ENCODE measurements around the gene MINDY1.

DNA sequence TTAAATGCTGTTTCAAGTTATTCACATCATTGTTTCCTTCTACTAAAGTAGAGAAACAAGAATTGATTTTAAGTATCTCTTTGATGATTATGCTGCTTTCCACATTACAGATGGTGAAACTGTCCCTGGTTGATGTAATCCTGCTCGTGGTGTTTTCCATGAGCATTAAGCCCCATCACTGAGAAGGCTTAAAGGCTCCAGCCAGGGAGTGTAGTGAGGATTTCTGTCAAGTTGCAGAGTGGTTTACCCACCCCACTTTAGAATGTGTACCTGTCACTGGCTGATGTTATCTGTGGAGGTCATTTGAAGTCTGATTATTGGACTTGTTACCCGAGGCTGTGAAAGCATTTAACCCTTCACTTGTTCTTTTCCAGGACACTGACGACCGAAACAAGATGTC lies 44.9 kb downstream of the MINDY1 start:
- TF ChIP-seq POLR2AphosphoS5 (IDR thresholded peaks at IDR 0.05; ENCODE audit: borderline replicate concordance, low read depth, low read length), result no peak
- no peak for TF ChIP-seq EZH2 (IDR thresholded peaks at IDR 0.05)

All from SK-N-MC (cell line).